Small intestine (tissue), 7 donors: ENCODE data around the gene APPL1. TPM values are rescaled to one million over a fixed set of nuclear protein-coding genes. Genes with fewer than 3 reads are reported as not detected.

Source experiments
- DNase-seq, 2 donors: peaks; one replicate each; pipeline versions ENCODE4 v3.0.0 to v3.0.0-alpha.2; 2013
- FAIRE-seq: peaks from 2 replicates; lab custom pipeline; 2012; peaks lifted over from hg19 to GRCh38; lab: Jason Lieb, UNC
- H3K27ac ChIP-seq, 3 donors: one replicate each; pipeline ENCODE4 v1.5.1; 2013; ENCODE audit warnings: low read length in 2 of 3, mild to moderate bottlenecking in 2 of 3, control low read depth in 1 of 3, inconsistent platforms in 1 of 3, low read depth in 1 of 3, moderate library complexity in 1 of 3
- H3K27me3 ChIP-seq, 3 donors: one replicate each; pipeline ENCODE4 v1.6.1; 2013; ENCODE audit warnings: low read length in 3 of 3, inconsistent platforms in 1 of 3; ENCODE audit not compliant: control insufficient read depth in 3 of 3, insufficient read depth in 3 of 3
- H3K36me3 ChIP-seq, 3 donors: one replicate each; pipeline ENCODE4 v1.6.1; 2013; ENCODE audit warnings: low read length in 3 of 3, inconsistent platforms in 1 of 3, low read depth in 1 of 3, mild to moderate bottlenecking in 1 of 3, moderate library complexity in 1 of 3; ENCODE audit not compliant: control insufficient read depth in 3 of 3, insufficient read depth in 2 of 3
- H3K4me1 ChIP-seq, 3 donors: one replicate each; pipeline ENCODE4 v1.6.1; 2013; ENCODE audit warnings: low read length in 2 of 3, inconsistent platforms in 1 of 3, low read depth in 1 of 3, mild to moderate bottlenecking in 1 of 3, moderate library complexity in 1 of 3; ENCODE audit not compliant: control insufficient read depth in 3 of 3, insufficient read depth in 2 of 3
- H3K4me3 ChIP-seq, 3 donors: one replicate each; pipeline ENCODE4 v1.5.1; 2013; ENCODE audit warnings: low read length in 3 of 3, control low read depth in 1 of 3, inconsistent platforms in 1 of 3, low read depth in 1 of 3, mild to moderate bottlenecking in 1 of 3, moderate library complexity in 1 of 3
- H3K9me3 ChIP-seq, 2 donors: one replicate each; pipeline ENCODE4 v1.6.1; 2013; ENCODE audit warnings: low read depth in 1 of 2, low read length in 1 of 2; ENCODE audit not compliant: control insufficient read depth in 2 of 2, insufficient read depth in 1 of 2
- WGBS, 3 donors: extraction: QIAGEN DNeasy Blood & Tissue Kit; methylation state at CpG; one replicate each; pipeline ENCODE4 v1.1.7; 2013; 5-methylcytosine and 5-hydroxymethylcytosine counted together
- polyA plus RNA-seq, 4 donors: library from polyadenylated mRNA; stranded (reverse) in 3 of 4; unstranded in 1 of 4; fragments of 200-250 nt in 3 of 4; fragments of 120-200 nt in 1 of 4; gene quantifications; one replicate each; pipeline versions ENCODE4 v1.2.1 to v1.2.3, GENCODE V29; 2013
- donor health status: healthy with polysubstance abuse.
- donor health status: control.
- donor health status: control.
- donor health status: Bipolar disorder and iron deficiency.
- donor health status: healthy.

APPL1 gene
- polyA plus RNA-seq, 4 donors, result 10.1 to 34.3 (median 13.2) TPM

DNA sequence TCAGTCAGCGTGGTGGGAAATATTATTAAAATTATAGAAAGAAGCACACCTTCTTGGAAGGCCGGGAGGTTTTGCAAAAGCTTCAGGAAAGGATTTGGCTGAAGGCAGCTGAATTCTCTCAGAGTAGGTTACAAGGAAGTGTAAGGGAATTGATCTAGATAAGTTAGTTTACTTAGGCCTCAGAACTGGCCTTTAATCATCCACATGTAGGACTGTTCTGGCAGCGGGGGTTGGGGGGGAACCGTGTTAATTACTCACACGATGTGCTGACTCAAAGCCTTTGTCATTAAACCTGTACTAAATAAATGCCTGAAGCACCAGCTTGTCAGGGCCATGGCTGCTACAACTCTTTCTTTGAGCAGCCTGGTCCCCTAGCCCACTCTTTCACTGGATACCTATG is 52.2 kb downstream of the APPL1 start:
- H3K9me3 ChIP-seq, result peaks cover 0 to 13% of the 10 kb centered on the region in 2 donors
- WGBS, 3 donors, result 65 to 87% (median 74%) methylated on average over 5 of the region's 5 CpGs
- FAIRE-seq, result no peak
- H3K4me1 ChIP-seq, result no peaks in the 10 kb centered on the region
- H3K4me3 ChIP-seq, result no peak overlapping the region
- peak in 1 of 2 donors; percentile 5 for DNase-seq
- no peak overlapping the region for H3K27ac ChIP-seq
- H3K27me3 ChIP-seq, result no peaks in the 10 kb centered on the region
- no peaks in the 10 kb centered on the region for H3K36me3 ChIP-seq

GRCh38 chr3:57281715-57282114 is 54.2 kb downstream of the APPL1 start:
- Histone ChIP-seq H3K9me3 (peaks cover 0 to 16% of the 10 kb centered on the region in 2 donors), H3K27ac (no peak overlapping the region), H3K36me3 (no peaks in the 10 kb centered on the region), H3K4me3 (no peak overlapping the region), H3K27me3 (no peaks in the 10 kb centered on the region), H3K4me1 (no peaks in the 10 kb centered on the region)
- 32 to 38% (median 35%) methylated on average over 1 of the region's 1 CpG for WGBS, 3 donors
- FAIRE-seq, result no peak
- no peak for DNase-seq

DNA sequence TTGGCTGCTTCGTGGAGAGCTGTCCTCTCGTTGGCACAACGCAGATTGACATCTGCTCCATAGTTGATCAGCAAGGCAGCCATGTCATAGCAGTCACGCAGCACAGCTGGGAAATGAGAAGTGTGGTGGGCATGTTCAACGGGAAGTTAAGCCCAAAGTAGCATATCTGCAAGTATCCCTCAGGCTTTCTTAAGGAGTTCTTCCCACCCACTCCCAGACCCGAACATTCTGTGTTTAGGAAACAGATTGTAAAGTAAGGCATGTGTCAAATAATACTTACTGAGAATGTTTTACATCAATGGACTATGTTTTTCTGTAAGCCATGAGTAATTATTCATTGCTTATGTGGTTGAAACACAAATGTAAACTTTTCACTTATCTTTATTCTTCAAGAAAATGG is 55.8 kb downstream of the APPL1 start:
- no peak for FAIRE-seq
- no peak for DNase-seq
- peaks cover 0 to 16% of the 10 kb centered on the region in 2 donors for H3K9me3 ChIP-seq
- 64 to 75% (median 67%) methylated on average over 6 of the region's 6 CpGs for WGBS, 3 donors
- H3K27me3 ChIP-seq, result no peaks in the 10 kb centered on the region
- H3K4me1 ChIP-seq, result no peaks in the 10 kb centered on the region
- no peak overlapping the region for H3K27ac ChIP-seq
- no peaks in the 10 kb centered on the region for H3K36me3 ChIP-seq
- no peak overlapping the region for H3K4me3 ChIP-seq

DNA sequence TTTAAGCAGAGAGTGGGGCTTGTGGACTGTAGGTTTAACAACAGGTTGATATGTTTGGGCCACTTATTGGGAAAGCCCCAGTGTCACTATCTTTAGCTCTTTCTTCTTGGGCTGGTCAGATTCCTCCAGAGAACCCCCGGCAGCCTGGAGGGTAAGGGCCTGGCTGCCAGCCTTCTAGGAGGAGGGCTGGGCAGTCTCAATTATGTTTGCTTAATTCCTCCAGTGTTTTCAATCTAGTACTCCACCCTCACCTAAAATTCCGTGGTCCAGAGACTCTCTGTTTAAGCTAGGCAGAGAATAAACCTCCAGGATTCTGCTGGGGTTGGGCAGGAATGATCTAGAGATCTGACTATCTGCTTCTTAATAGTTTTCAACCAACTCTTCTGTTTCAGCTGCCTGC is 59.7 kb downstream of the APPL1 start:
- Histone ChIP-seq H3K9me3 (peaks cover 0 to 3% of the 10 kb centered on the region in 2 donors), H3K36me3 (no peaks in the 10 kb centered on the region), H3K4me1 (no peaks in the 10 kb centered on the region), H3K27me3 (no peaks in the 10 kb centered on the region), H3K27ac (no peak overlapping the region), H3K4me3 (no peak overlapping the region)
- 59 to 73% (median 67%) methylated on average over 2 of the region's 2 CpGs for WGBS, 3 donors
- no peak for FAIRE-seq
- no peak for DNase-seq

- no peak overlapping the region for H3K4me3 ChIP-seq
- H3K4me1 ChIP-seq, result no peaks in the 10 kb centered on the region
- no peaks in the 10 kb centered on the region for H3K27me3 ChIP-seq
- 89 to 95% (median 92%) methylated on average over 9 of the region's 9 CpGs for WGBS, 3 donors
- H3K36me3 ChIP-seq, result no peaks in the 10 kb centered on the region
- H3K9me3 ChIP-seq, result peaks cover 0 to 3% of the 10 kb centered on the region in 2 donors
- FAIRE-seq (no peak), DNase-seq (no peak)
- no peak overlapping the region for H3K27ac ChIP-seq
Measured at GRCh38 chr3:57288403-57288802, 60.9 kb downstream of the APPL1 start.

DNA sequence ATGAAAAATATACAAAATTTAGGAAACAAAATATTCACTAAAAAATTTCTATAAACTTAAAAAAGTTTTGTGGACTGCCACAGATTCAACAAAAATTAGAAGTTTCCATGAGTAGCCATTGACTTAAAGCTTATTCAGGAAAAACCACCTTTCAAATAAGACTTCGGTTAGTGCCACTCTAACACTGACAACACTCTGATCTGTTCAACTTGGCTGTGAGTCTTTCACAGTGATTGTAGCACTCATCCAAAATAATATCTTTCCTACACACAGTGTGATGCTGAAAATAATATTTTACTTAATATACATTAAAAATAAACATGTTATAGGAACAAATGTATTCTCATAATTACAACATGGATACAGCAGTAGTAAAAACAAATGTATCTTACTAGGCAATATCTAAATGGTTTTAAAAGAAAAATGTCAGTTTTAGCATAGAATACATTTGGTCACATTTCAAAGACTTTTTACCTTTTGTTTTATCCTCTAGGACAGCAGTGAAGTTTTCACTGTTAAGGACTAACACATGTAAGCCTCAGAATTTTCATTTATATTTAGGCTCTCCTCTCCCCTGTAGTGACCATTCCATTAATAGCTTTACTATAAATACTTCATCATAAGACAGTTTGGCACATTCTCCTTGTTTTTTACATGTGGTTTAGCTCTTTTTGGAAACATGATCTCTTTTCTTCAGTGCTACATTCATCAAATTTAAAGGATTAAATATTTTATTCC is 64.8 kb downstream of the APPL1 start, which contains the start of gene ASB14:
Gene ASB14, minus strand, starts transcription at position 527 of the 738 bp plus-strand sequence. CDS start 652 bp downstream, outside the sequence.
- 84 to 92% (median 91%) methylated on average over 1 of the region's 1 CpG for WGBS, 3 donors
- FAIRE-seq, result no peak
- no peaks in the 10 kb centered on the region for H3K36me3 ChIP-seq

GRCh38 chr3:57292897-57293526 is 65.5 kb downstream of the APPL1 start:
- Histone ChIP-seq H3K9me3 (no peaks in the 10 kb centered on the region), H3K27me3 (no peaks in the 10 kb centered on the region), H3K27ac (no peak overlapping the region), H3K4me3 (no peak overlapping the region), H3K4me1 (no peaks in the 10 kb centered on the region), H3K36me3 (no peaks in the 10 kb centered on the region)
- WGBS, 3 donors, result 93 to 94% (median 94%) methylated on average over 4 of the region's 4 CpGs
- FAIRE-seq (no peak), DNase-seq (no peak)

More for the DNA sequence above, 64.8 kb downstream of the APPL1 start, which contains the start of gene ASB14:
- no peaks in the 10 kb centered on the region for H3K4me1 ChIP-seq
- H3K27me3 ChIP-seq, result no peaks in the 10 kb centered on the region
- DNase-seq, result no peak
- H3K9me3 ChIP-seq, result no peaks in the 10 kb centered on the region
- H3K27ac ChIP-seq, result no peak within 1 kb of the TSS
- H3K4me3 ChIP-seq, result no peak within 1 kb of the TSS

- WGBS, 3 donors, result 85 to 93% (median 87%) methylated on average over 1 of the region's 1 CpG
- Histone ChIP-seq H3K9me3 (no peaks in the 10 kb centered on the region), H3K4me3 (no peak overlapping the region), H3K36me3 (no peaks in the 10 kb centered on the region), H3K27ac (no peak overlapping the region), H3K27me3 (no peaks in the 10 kb centered on the region), H3K4me1 (no peaks in the 10 kb centered on the region)
- FAIRE-seq (no peak), DNase-seq (peak in 1 of 2 donors; percentile 6)
Measured at GRCh38 chr3:57298041-57298440, 70.5 kb downstream of the APPL1 start.
